Smooth muscle cell (in vitro differentiated cells): ENCODE data around the gene LAMA1. TPM values are rescaled to one million over a fixed set of nuclear protein-coding genes. Genes with fewer than 3 reads are reported as not detected.

Source experiments
- DNase-seq: peaks from one replicate; lab custom pipeline; 2025; ENCODE audit not compliant: unreplicated experiment; lab: John Stamatoyannopoulos, UW
- H2AFZ ChIP-seq: fragments of 200-600 bp; sonication (generic); 2 replicates; pipeline ENCODE4 v1.6.0; 2016; ENCODE audit warnings: antibody characterized with exemption, low read depth, mild to moderate bottlenecking
- H3F3A ChIP-seq: fragments of 200-600 bp; sonication (generic); 2 replicates; pipeline ENCODE4 v1.6.0; 2017; ENCODE audit warnings: antibody characterized with exemption, low read depth
- H3K27ac ChIP-seq: fragments of 200-600 bp; sonication (generic); 2 replicates; pipeline ENCODE4 v1.5.1; 2016; ENCODE audit warnings: low read depth, mild to moderate bottlenecking
- H3K27me3 ChIP-seq: fragments of 200-600 bp; sonication (generic); 2 replicates; pipeline ENCODE4 v1.6.1; 2016; ENCODE audit warnings: low read depth, mild to moderate bottlenecking
- H3K36me3 ChIP-seq: fragments of 200-600 bp; sonication (generic); 2 replicates; pipeline ENCODE4 v1.5.1; 2016; ENCODE audit warnings: low read depth
- H3K4me1 ChIP-seq: fragments of 200-600 bp; sonication (generic); 2 replicates; pipeline ENCODE4 v1.5.1; 2016; ENCODE audit warnings: low read depth
- H3K4me2 ChIP-seq: fragments of 200-600 bp; sonication (generic); 2 replicates; pipeline ENCODE4 v1.6.0; 2016; ENCODE audit warnings: mild to moderate bottlenecking
- H3K4me3 ChIP-seq: fragments of 200-600 bp; sonication (generic); 2 replicates; pipeline ENCODE4 v1.5.1; 2016; ENCODE audit warnings: mild to moderate bottlenecking
- H3K79me2 ChIP-seq: fragments of 200-600 bp; sonication (generic); 2 replicates; pipeline ENCODE4 v1.6.0; 2016; ENCODE audit warnings: low read depth, mild to moderate bottlenecking
- H3K9ac ChIP-seq: fragments of 200-600 bp; sonication (generic); 2 replicates; pipeline ENCODE4 v1.6.0; 2016; ENCODE audit warnings: low read depth
- H3K9me3 ChIP-seq: fragments of 200-600 bp; sonication (generic); replicated peaks from 2 replicates; pipeline ENCODE4 v1.5.1; 2016; ENCODE audit warnings: low read depth
- H4K20me1 ChIP-seq: fragments of 200-600 bp; sonication (generic); 2 replicates; pipeline ENCODE4 v1.6.0; 2016; ENCODE audit warnings: low read depth
- WGBS: methylation state at CpG from one replicate; pipeline ENCODE4 v1.1.7; 2016; ENCODE audit warnings: low lambda C conversion rate; 5-methylcytosine and 5-hydroxymethylcytosine counted together
- polyA plus RNA-seq: library from polyadenylated mRNA; unstranded; fragments of >200 nt; fragmentation: Nextera tagmentation; extraction: Ambion mirVana; gene quantifications from 2 replicates; pipeline ENCODE4 v1.2.1, GENCODE V29; 2016
- total RNA-seq: library from RNA; depleted of rRNA; stranded (reverse); fragments of >200 nt; gene quantifications from 2 replicates; pipeline ENCODE4 v1.2.3, GENCODE V29; 2014
- TF ChIP-seq, protein P1 (sequence below): fragments of 200-600 bp; sonication (generic); IDR thresholded peaks from 2 replicates; pipeline ENCODE4 v1.5.1; 2017; ENCODE audit warnings: borderline replicate concordance, mild to moderate bottlenecking, antibody characterized with exemption; ENCODE audit not compliant: insufficient read depth, poor library complexity, severe bottlenecking

LAMA1 gene
- total and polyA plus RNA-seq, 2 experiments from 2014 or later: 6.7 to 9.7 TPM

GRCh38 chr18:7112936-7113335, 4.7 kb downstream of the LAMA1 start:
- no peaks in the 10 kb centered on the region for H3K79me2 ChIP-seq

DNA sequence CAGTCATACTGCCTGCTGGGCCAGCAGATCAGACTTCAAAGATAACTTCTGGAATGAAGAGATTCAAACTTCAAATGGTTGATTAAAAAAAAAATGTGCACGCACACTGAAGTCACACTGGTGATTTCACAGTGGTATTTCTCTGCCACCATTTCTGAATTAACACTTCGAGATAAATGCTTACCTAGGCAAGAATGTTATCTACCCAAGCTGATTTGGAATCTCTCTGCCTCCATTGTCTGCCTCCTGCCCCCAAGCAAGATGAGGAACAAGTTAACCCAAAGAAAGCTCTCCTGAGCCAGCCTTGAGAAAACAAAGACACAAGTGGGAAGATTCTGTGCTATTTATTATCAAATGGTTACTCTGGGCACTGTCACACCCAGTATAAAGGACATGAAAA, 6.5 kb downstream of the LAMA1 start:
- Histone ChIP-seq H3K4me3 (no peak overlapping the region), H2AFZ (no peak overlapping the region), H3K27me3 (no peaks in the 10 kb centered on the region), H3K9me3 (no peaks in the 10 kb centered on the region), H3K4me2 (no peak overlapping the region), H3K4me1 (peaks cover 8% of the 10 kb centered on the region), H3K27ac (no peak overlapping the region), H3K36me3 (no peaks in the 10 kb centered on the region), H3F3A (no peaks in the 10 kb centered on the region), H4K20me1 (no peaks in the 10 kb centered on the region), H3K9ac (no peak overlapping the region), H3K79me2 (no peaks in the 10 kb centered on the region)
- no peak for DNase-seq
- 78% methylated on average over 2 of the region's 2 CpGs for WGBS
- TF ChIP-seq, protein P1, sequence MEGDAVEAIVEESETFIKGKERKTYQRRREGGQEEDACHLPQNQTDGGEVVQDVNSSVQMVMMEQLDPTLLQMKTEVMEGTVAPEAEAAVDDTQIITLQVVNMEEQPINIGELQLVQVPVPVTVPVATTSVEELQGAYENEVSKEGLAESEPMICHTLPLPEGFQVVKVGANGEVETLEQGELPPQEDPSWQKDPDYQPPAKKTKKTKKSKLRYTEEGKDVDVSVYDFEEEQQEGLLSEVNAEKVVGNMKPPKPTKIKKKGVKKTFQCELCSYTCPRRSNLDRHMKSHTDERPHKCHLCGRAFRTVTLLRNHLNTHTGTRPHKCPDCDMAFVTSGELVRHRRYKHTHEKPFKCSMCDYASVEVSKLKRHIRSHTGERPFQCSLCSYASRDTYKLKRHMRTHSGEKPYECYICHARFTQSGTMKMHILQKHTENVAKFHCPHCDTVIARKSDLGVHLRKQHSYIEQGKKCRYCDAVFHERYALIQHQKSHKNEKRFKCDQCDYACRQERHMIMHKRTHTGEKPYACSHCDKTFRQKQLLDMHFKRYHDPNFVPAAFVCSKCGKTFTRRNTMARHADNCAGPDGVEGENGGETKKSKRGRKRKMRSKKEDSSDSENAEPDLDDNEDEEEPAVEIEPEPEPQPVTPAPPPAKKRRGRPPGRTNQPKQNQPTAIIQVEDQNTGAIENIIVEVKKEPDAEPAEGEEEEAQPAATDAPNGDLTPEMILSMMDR: no peak

More at GRCh38 chr18:7112936-7113335, 4.7 kb downstream of the LAMA1 start:
- Histone ChIP-seq H3K27me3 (peaks cover 3% of the 10 kb centered on the region), H4K20me1 (no peaks in the 10 kb centered on the region), H3K4me1 (peaks cover 8% of the 10 kb centered on the region), H3K4me3 (no peak overlapping the region), H3K4me2 (no peak overlapping the region), H3F3A (no peaks in the 10 kb centered on the region), H3K27ac (no peak overlapping the region), H3K36me3 (no peaks in the 10 kb centered on the region), H3K9me3 (no peaks in the 10 kb centered on the region), H2AFZ (no peak overlapping the region), H3K9ac (no peak overlapping the region)
- TF ChIP-seq, protein P1: no peak
- WGBS: 95% methylated on average over 3 of the region's 3 CpGs
- DNase-seq: no peak

DNA sequence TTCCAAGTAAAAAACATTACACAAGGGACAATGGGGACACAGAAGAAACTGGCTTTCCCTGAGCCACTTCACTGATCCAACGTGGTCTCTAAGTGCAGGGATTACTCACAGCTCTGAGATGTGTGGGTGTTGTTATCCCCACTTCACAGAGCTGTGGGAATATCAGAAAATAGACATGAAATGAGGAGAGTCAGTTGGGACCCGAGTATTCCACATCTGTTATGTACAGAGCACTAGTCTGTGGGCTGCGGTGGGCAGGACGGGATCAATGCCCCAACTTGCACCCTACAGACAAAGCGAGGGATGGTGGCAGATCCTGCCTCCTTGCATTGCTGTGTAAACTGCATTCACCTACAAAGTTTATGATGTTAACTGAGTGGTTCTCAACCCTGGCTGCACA, 11.7 kb downstream of the LAMA1 start:
- TF ChIP-seq, protein P1: no peak
- H3K4me2 ChIP-seq: no peak overlapping the region

GRCh38 chr18:7105268-7105667, 12.3 kb downstream of the LAMA1 start:
- H3F3A ChIP-seq: no peaks in the 10 kb centered on the region
- H3K4me2 ChIP-seq: no peak overlapping the region
- 98% methylated on average over 7 of the region's 7 CpGs for WGBS
- no peak for DNase-seq
- no peaks in the 10 kb centered on the region for H3K4me1 ChIP-seq
- H2AFZ ChIP-seq: no peak overlapping the region
- no peaks in the 10 kb centered on the region for H4K20me1 ChIP-seq
- no peaks in the 10 kb centered on the region for H3K36me3 ChIP-seq
- no peak overlapping the region for H3K4me3 ChIP-seq
- H3K27ac ChIP-seq: no peak overlapping the region
- no peak overlapping the region for H3K9ac ChIP-seq
- H3K27me3 ChIP-seq: no peaks in the 10 kb centered on the region
- H3K9me3 ChIP-seq: no peaks in the 10 kb centered on the region
- H3K79me2 ChIP-seq: no peaks in the 10 kb centered on the region
- TF ChIP-seq, protein P1: no peak

More for the DNA sequence above, 11.7 kb downstream of the LAMA1 start:
- Histone ChIP-seq H3K4me1 (no peaks in the 10 kb centered on the region), H3K4me3 (no peak overlapping the region), H3K9ac (no peak overlapping the region), H3K27ac (no peak overlapping the region), H3K36me3 (no peaks in the 10 kb centered on the region), H3K9me3 (no peaks in the 10 kb centered on the region), H2AFZ (no peak overlapping the region), H3F3A (no peaks in the 10 kb centered on the region), H4K20me1 (no peaks in the 10 kb centered on the region), H3K27me3 (no peaks in the 10 kb centered on the region), H3K79me2 (no peaks in the 10 kb centered on the region)
- WGBS: 51% methylated on average over 5 of the region's 5 CpGs
- no peak for DNase-seq
